ENCODE measurements around the gene EMC7.

Gene EMC7

DNA sequence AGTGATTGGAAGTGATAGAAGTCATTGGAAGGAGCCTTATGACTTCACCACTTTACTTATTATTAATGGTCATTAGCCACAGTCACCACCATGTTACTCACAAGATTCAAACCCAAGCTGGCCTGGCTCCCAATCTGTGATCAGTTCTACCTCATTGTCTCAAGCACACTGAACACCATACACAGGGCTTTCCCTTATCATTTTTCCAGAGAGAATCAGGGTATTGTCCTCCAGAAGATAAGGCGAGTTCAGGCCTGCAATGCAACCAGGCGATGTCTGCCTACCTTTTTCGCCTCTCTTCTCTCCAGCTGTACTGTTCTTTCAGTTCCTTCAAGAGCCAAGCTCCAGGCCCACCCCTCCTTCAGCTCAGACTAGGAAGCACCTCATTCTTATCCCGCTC is 24.9 kb downstream of the EMC7 start:
- DNase-seq (ENCODE audit: low read depth): no peak
- H3K4me3 ChIP-seq (ENCODE audit: control insufficient read depth, low read depth, low read length): no peak overlapping the region
- TF ChIP-seq, protein P1, sequence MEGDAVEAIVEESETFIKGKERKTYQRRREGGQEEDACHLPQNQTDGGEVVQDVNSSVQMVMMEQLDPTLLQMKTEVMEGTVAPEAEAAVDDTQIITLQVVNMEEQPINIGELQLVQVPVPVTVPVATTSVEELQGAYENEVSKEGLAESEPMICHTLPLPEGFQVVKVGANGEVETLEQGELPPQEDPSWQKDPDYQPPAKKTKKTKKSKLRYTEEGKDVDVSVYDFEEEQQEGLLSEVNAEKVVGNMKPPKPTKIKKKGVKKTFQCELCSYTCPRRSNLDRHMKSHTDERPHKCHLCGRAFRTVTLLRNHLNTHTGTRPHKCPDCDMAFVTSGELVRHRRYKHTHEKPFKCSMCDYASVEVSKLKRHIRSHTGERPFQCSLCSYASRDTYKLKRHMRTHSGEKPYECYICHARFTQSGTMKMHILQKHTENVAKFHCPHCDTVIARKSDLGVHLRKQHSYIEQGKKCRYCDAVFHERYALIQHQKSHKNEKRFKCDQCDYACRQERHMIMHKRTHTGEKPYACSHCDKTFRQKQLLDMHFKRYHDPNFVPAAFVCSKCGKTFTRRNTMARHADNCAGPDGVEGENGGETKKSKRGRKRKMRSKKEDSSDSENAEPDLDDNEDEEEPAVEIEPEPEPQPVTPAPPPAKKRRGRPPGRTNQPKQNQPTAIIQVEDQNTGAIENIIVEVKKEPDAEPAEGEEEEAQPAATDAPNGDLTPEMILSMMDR (conservative IDR thresholded peaks at IDR 0.05; ENCODE audit: control insufficient read depth, insufficient read depth, low read depth, low read length): no peak

DNA sequence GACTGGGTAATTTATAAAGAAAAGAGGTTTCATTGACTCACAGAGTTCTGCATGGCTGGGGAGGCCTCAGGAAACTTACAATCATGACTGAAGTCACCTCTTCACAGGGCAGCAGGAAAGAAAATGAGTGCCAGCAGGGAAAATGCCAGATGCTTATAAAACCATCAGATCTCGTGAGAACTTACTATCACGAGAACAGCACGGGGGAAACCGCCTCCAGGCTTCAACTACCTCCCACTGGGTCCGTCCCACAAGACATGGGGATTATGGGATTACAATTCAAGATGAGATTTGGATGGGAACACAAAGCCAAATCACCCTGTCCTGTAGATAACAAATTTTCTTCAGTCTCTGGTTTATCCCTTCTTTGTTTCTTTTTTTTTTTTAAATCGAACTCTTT is 31.7 kb downstream of the EMC7 start:
- TF ChIP-seq, protein P1 (conservative IDR thresholded peaks at IDR 0.05; ENCODE audit: control insufficient read depth, insufficient read depth, low read depth, low read length): no peak
- DNase-seq (ENCODE audit: low read depth): no peak
- no peak overlapping the region for H3K4me3 ChIP-seq (ENCODE audit: control insufficient read depth, low read depth, low read length)

- TF ChIP-seq, protein P1 (conservative IDR thresholded peaks at IDR 0.05; ENCODE audit: control insufficient read depth, insufficient read depth, low read depth, low read length): no peak
- no peak for DNase-seq (ENCODE audit: low read depth)
- H3K4me3 ChIP-seq (ENCODE audit: control insufficient read depth, low read depth, low read length): no peak overlapping the region
Measured at GRCh38 chr15:34065941-34066340, 35.7 kb downstream of the EMC7 start.

DNA sequence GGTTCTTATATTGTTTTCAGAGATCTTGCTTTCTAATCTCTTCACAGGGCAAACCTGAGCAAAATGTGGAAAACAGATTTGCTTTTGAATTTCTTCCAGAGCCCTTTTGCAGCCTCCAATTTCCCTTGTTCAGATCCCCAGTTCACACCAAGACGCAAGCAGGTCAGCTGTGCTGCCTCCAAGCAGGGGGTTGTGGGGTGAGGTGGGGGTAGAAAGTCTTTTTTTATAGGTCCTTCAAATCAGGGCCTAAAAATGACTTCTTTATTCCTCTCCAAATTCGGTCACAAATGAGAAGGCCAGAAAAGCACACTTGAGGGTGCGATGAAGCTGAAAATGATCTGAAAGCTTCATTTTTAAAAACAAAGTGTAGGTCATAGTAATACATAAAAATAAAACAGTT is 36.4 kb downstream of the EMC7 start:
- no peak for DNase-seq (ENCODE audit: low read depth)
- no peak overlapping the region for H3K4me3 ChIP-seq (ENCODE audit: control insufficient read depth, low read depth, low read length)
- TF ChIP-seq, protein P1 (conservative IDR thresholded peaks at IDR 0.05; ENCODE audit: control insufficient read depth, insufficient read depth, low read depth, low read length): no peak

- no peak overlapping the region for H3K4me3 ChIP-seq (ENCODE audit: control insufficient read depth, low read depth, low read length)
- TF ChIP-seq, protein P1 (conservative IDR thresholded peaks at IDR 0.05; ENCODE audit: control insufficient read depth, insufficient read depth, low read depth, low read length): no peak
- no peak for DNase-seq (ENCODE audit: low read depth)
Measured at GRCh38 chr15:34064438-34064837, 37.2 kb downstream of the EMC7 start.

GRCh38 chr15:34059946-34060345 is 41.7 kb downstream of the EMC7 start:
- H3K4me3 ChIP-seq (ENCODE audit: control insufficient read depth, low read depth, low read length): no peak overlapping the region
- TF ChIP-seq, protein P1 (conservative IDR thresholded peaks at IDR 0.05; ENCODE audit: control insufficient read depth, insufficient read depth, low read depth, low read length): no peak
- no peak for DNase-seq (ENCODE audit: low read depth)

DNA sequence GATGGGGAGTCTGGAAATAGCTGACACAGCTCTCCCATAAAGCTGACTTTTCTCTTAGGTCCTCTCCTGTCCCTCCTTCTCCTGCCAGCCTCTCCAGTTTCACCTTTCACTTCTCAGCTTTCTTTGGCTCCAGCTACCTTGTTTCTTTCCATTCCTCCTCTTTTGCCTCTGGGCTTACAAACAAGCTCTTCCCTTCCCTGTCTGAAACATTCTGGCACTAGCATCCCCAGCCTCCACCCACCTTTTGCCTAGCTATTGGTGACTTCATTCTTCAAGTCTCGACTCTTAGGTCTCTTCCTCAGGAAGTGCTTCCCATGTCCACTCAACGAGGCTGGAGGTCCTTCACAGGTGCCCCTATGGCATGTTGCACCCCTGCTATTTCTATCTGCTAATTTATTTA is 42.2 kb downstream of the EMC7 start:
- no peak for DNase-seq (ENCODE audit: low read depth)
- TF ChIP-seq, protein P1 (conservative IDR thresholded peaks at IDR 0.05; ENCODE audit: control insufficient read depth, insufficient read depth, low read depth, low read length): no peak

More for the DNA sequence above, 42.2 kb downstream of the EMC7 start:
- no peak overlapping the region for H3K4me3 ChIP-seq (ENCODE audit: control insufficient read depth, low read depth, low read length)

All from fibroblast of mammary gland (primary cell).